GM18511 (cell line): ENCODE measurements around the gene TRIM2.
A peak's percentile ranks its signal among the peaks of the same experiment; 100 is the strongest.

Experiments
- ATAC-seq: cut with Tn5 transposase; IDR thresholded peaks from one replicate; pipeline ENCODE4 v1.9.1; 2021; ENCODE audit warnings: mild to moderate bottlenecking, moderate library complexity; ENCODE audit not compliant: unreplicated experiment

The TRIM2 gene

GRCh38 chr4:153246446-153247115 lies 42.3 kb downstream of the TRIM2 start:
- ATAC-seq = no peak

GRCh38 chr4:153247116-153247490 lies 42.9 kb downstream of the TRIM2 start:
- no peak for ATAC-seq

- ATAC-seq = peak; percentile 17
Observed at GRCh38 chr4:153248641-153249198, 44.5 kb downstream of the TRIM2 start.

- ATAC-seq = peak; percentile 98
Observed at GRCh38 chr4:153249199-153250041, 45.2 kb downstream of the TRIM2 start.

- ATAC-seq = peak; percentile 32
Observed at GRCh38 chr4:153252122-153252521, 47.9 kb downstream of the TRIM2 start.

GRCh38 chr4:153255233-153255632 lies 51.0 kb downstream of the TRIM2 start:
- no peak for ATAC-seq

- peak; percentile 74 for ATAC-seq
Observed at GRCh38 chr4:153257151-153257620, 52.9 kb downstream of the TRIM2 start.

- ATAC-seq = no peak
Observed at GRCh38 chr4:153257991-153258390, 53.7 kb downstream of the TRIM2 start.

GRCh38 chr4:153258750-153259149 lies 54.5 kb downstream of the TRIM2 start:
- no peak for ATAC-seq

GRCh38 chr4:153259661-153260060 lies 55.4 kb downstream of the TRIM2 start:
- no peak for ATAC-seq

- ATAC-seq = no peak
Observed at GRCh38 chr4:153260132-153260531, 55.9 kb downstream of the TRIM2 start.

GRCh38 chr4:153260553-153261300 lies 56.5 kb downstream of the TRIM2 start:
- ATAC-seq = no peak

GRCh38 chr4:153261461-153261860 lies 57.2 kb downstream of the TRIM2 start:
- no peak for ATAC-seq

GRCh38 chr4:153261914-153262313 lies 57.7 kb downstream of the TRIM2 start:
- no peak for ATAC-seq

GRCh38 chr4:153265306-153266047 lies 61.2 kb downstream of the TRIM2 start:
- no peak for ATAC-seq

- ATAC-seq = no peak
Observed at GRCh38 chr4:153266988-153267387, 62.7 kb downstream of the TRIM2 start.

- ATAC-seq = no peak
Observed at GRCh38 chr4:153267890-153268289, 63.6 kb downstream of the TRIM2 start.

- ATAC-seq = no peak
Observed at GRCh38 chr4:153268295-153268694, 64.1 kb downstream of the TRIM2 start.

- ATAC-seq = no peak
Observed at GRCh38 chr4:153269218-153269990, 65.2 kb downstream of the TRIM2 start.

GRCh38 chr4:153270361-153270760 lies 66.1 kb downstream of the TRIM2 start:
- no peak for ATAC-seq
